Measurements from ENCODE around the gene ADGRD1.

DNA sequence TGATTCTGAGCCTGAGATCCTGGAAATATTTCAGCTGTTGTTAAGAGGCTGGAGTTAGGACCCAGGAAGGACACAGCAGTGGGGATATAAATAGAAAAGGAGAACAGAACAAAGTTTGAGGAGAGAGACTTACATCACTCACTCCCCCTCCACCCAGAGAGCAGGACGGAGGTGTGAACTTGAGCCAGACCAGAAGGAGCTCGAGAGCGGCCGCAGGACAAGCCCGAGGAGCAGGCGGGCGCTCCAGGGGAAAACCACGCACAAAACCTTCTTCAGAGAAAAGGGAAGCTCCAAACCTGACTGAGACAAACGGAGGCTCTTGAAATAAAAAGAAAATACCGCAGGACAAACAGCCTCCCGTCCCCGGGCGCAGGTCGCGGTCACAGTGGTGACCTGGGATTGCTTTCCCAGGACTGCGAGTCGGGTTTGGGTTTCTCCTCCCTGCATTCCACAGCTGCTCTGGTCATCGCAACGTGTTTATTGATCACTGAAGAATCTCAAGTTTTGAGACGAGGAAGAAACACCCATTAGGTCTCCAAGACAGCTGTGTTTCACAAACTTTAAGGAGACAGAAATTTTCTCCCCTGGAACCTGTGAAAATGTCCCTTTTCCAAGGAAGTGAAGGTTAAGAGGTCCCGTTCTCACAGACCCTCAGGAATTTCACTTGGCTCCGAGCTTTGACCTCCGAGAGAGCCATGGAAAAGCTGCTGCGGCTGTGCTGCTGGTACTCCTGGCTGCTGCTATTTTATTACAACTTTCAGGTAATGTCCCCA is at the start of gene ADGRD1:
- TF ChIP-seq POLR2AphosphoS5 (IDR thresholded peaks at IDR 0.05; ENCODE audit: low read depth, low read length) (no peak), SPI1 (IDR thresholded peaks at IDR 0.05; ENCODE audit: low read depth, low read length) (peak; percentile 32; the same call in 1 of the 2 replicates)
